H1 (cell line): ENCODE data around the gene NRTN. TPM values are rescaled to one million over a fixed set of nuclear protein-coding genes. Genes with fewer than 3 reads are reported as not detected.

Source experiments
- CHD1 ChIP-seq: IDR thresholded peaks from 2 replicates; pipeline ENCODE4 v1.6.1; 2012; ENCODE audit warnings: low read depth, low read length, improper control_type of control experiment
- CREB1 ChIP-seq: IDR thresholded peaks from 2 replicates; pipeline ENCODE4 v1.6.1; 2012; ENCODE audit warnings: inconsistent platforms
- EGR1 ChIP-seq: IDR thresholded peaks from 2 replicates; pipeline ENCODE4 v1.6.1; 2011; ENCODE audit warnings: low read depth, low read length, borderline replicate concordance
- PHF8 ChIP-seq: fragments of 200-600 bp; sonication (generic); conservative IDR thresholded peaks from 2 replicates; pipeline ENCODE4 v1.7.1; 2012; ENCODE audit warnings: low read depth, mild to moderate bottlenecking, inconsistent platforms, low read length, moderate library complexity
- RXRA ChIP-seq: IDR thresholded peaks from 2 replicates; pipeline ENCODE4 v1.6.1; 2011; ENCODE audit warnings: low read depth, mild to moderate bottlenecking, low read length, moderate library complexity; ENCODE audit not compliant: insufficient read depth
- SIX5 ChIP-seq: IDR thresholded peaks from 2 replicates; pipeline ENCODE4 v1.6.1; 2011; ENCODE audit warnings: mild to moderate bottlenecking, low read depth, low read length
- polyA plus RNA-seq, 7 experiments: library from polyadenylated mRNA; depleted of rRNA in 3 of 7; stranded (reverse) in 5 of 7; unstranded in 2 of 7; fragments of >200 nt in 5 of 7; fragments of 200-250 nt in 2 of 7; gene quantifications; 1 replicate in 5 of 7; 2 replicates in 1 of 7; 4 replicates in 1 of 7; pipeline versions ENCODE4 v1.2.1 to v1.2.3, GENCODE V29; 2011 to 2013; ENCODE audit warnings: missing spikeins in 2 of 7, mixed read lengths in 2 of 7
- total RNA-seq: library from RNA; stranded (reverse); fragmentation: NEBNext Ultra II Directional; extraction: Animal tissue kit (Norgen Biotek cat#: 25700); gene quantifications from 2 replicates; pipeline ENCODE4 v1.2.1, GENCODE V29; 2021
- TF ChIP-seq, protein P1 (sequence below): fragments of 300-600 bp; sonication (generic); IDR thresholded peaks from 2 replicates; pipeline ENCODE4 v1.7.1; 2012; ENCODE audit warnings: low read length, moderate library complexity, mild to moderate bottlenecking, inconsistent platforms; ENCODE audit not compliant: insufficient replicate concordance
- TF ChIP-seq, protein P2 (sequence below), 3 experiments: IDR thresholded peaks; 1 replicate in 2 of 3; 2 replicates in 1 of 3; pipeline versions ENCODE4 v1.5.1 to v1.6.1; 2011; ENCODE audit warnings: low read length in 3 of 3, mild to moderate bottlenecking in 3 of 3, inconsistent platforms in 2 of 3, low read depth in 1 of 3, moderate library complexity in 1 of 3; ENCODE audit not compliant: insufficient read depth in 1 of 3; ENCODE audit errors: control extremely low read depth in 1 of 3

NRTN gene
- total and polyA plus RNA-seq, 2 of the 8 experiments (the other 6 are each of a cell fraction or from before 2014, with no cell fraction given), result 3.9 to 5.3 TPM

DNA sequence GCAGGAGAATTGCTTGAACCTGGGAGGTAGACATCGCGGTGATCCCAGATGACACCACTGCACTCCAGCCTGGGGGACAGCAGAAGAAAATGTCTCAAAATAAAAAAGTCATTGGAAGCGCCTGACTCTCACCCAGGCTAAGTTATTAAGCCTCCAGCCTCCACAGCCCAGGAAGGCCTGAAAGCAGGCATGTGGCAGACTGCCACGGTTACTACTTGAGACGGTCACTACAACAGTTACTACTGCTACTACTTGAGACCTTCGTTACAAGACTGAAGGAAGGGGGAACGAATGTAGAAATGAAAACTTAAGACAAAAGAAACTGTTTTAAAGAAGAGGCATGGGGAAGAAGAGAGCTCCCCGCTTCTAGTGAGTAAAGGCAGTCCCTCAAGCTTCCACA is 29.9 kb upstream of the NRTN start (continued):
- TF ChIP-seq, protein P1, sequence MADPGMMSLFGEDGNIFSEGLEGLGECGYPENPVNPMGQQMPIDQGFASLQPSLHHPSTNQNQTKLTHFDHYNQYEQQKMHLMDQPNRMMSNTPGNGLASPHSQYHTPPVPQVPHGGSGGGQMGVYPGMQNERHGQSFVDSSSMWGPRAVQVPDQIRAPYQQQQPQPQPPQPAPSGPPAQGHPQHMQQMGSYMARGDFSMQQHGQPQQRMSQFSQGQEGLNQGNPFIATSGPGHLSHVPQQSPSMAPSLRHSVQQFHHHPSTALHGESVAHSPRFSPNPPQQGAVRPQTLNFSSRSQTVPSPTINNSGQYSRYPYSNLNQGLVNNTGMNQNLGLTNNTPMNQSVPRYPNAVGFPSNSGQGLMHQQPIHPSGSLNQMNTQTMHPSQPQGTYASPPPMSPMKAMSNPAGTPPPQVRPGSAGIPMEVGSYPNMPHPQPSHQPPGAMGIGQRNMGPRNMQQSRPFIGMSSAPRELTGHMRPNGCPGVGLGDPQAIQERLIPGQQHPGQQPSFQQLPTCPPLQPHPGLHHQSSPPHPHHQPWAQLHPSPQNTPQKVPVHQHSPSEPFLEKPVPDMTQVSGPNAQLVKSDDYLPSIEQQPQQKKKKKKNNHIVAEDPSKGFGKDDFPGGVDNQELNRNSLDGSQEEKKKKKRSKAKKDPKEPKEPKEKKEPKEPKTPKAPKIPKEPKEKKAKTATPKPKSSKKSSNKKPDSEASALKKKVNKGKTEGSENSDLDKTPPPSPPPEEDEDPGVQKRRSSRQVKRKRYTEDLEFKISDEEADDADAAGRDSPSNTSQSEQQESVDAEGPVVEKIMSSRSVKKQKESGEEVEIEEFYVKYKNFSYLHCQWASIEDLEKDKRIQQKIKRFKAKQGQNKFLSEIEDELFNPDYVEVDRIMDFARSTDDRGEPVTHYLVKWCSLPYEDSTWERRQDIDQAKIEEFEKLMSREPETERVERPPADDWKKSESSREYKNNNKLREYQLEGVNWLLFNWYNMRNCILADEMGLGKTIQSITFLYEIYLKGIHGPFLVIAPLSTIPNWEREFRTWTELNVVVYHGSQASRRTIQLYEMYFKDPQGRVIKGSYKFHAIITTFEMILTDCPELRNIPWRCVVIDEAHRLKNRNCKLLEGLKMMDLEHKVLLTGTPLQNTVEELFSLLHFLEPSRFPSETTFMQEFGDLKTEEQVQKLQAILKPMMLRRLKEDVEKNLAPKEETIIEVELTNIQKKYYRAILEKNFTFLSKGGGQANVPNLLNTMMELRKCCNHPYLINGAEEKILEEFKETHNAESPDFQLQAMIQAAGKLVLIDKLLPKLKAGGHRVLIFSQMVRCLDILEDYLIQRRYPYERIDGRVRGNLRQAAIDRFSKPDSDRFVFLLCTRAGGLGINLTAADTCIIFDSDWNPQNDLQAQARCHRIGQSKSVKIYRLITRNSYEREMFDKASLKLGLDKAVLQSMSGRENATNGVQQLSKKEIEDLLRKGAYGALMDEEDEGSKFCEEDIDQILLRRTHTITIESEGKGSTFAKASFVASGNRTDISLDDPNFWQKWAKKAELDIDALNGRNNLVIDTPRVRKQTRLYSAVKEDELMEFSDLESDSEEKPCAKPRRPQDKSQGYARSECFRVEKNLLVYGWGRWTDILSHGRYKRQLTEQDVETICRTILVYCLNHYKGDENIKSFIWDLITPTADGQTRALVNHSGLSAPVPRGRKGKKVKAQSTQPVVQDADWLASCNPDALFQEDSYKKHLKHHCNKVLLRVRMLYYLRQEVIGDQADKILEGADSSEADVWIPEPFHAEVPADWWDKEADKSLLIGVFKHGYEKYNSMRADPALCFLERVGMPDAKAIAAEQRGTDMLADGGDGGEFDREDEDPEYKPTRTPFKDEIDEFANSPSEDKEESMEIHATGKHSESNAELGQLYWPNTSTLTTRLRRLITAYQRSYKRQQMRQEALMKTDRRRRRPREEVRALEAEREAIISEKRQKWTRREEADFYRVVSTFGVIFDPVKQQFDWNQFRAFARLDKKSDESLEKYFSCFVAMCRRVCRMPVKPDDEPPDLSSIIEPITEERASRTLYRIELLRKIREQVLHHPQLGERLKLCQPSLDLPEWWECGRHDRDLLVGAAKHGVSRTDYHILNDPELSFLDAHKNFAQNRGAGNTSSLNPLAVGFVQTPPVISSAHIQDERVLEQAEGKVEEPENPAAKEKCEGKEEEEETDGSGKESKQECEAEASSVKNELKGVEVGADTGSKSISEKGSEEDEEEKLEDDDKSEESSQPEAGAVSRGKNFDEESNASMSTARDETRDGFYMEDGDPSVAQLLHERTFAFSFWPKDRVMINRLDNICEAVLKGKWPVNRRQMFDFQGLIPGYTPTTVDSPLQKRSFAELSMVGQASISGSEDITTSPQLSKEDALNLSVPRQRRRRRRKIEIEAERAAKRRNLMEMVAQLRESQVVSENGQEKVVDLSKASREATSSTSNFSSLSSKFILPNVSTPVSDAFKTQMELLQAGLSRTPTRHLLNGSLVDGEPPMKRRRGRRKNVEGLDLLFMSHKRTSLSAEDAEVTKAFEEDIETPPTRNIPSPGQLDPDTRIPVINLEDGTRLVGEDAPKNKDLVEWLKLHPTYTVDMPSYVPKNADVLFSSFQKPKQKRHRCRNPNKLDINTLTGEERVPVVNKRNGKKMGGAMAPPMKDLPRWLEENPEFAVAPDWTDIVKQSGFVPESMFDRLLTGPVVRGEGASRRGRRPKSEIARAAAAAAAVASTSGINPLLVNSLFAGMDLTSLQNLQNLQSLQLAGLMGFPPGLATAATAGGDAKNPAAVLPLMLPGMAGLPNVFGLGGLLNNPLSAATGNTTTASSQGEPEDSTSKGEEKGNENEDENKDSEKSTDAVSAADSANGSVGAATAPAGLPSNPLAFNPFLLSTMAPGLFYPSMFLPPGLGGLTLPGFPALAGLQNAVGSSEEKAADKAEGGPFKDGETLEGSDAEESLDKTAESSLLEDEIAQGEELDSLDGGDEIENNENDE, result no peak
- TF ChIP-seq CHD1, result no peak
- no peak for TF ChIP-seq PHF8
- no peak for TF ChIP-seq RXRA
- TF ChIP-seq EGR1, result no peak
- TF ChIP-seq, protein P2, sequence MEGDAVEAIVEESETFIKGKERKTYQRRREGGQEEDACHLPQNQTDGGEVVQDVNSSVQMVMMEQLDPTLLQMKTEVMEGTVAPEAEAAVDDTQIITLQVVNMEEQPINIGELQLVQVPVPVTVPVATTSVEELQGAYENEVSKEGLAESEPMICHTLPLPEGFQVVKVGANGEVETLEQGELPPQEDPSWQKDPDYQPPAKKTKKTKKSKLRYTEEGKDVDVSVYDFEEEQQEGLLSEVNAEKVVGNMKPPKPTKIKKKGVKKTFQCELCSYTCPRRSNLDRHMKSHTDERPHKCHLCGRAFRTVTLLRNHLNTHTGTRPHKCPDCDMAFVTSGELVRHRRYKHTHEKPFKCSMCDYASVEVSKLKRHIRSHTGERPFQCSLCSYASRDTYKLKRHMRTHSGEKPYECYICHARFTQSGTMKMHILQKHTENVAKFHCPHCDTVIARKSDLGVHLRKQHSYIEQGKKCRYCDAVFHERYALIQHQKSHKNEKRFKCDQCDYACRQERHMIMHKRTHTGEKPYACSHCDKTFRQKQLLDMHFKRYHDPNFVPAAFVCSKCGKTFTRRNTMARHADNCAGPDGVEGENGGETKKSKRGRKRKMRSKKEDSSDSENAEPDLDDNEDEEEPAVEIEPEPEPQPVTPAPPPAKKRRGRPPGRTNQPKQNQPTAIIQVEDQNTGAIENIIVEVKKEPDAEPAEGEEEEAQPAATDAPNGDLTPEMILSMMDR (IDR thresholded peaks at IDR 0.05; ENCODE audit: control extremely low read depth in 1 of 3, insufficient read depth in 1 of 3, low read depth in 1 of 3, low read length in 3 of 3), result no peak
- no peak for TF ChIP-seq CREB1
- no peak for TF ChIP-seq SIX5
